GM19397 (cell line): ENCODE measurements around the gene MEF2C.
"Not testable (repeated sequence)": the region's sequence is repeated elsewhere in the genome, so short reads cannot be mapped to it uniquely, and the experiment has no call there.

Experiments
- ATAC-seq: cut with Tn5 transposase; IDR thresholded peaks from one replicate; pipeline ENCODE4 v1.9.1; 2021; ENCODE audit warnings: mild to moderate bottlenecking, moderate library complexity; ENCODE audit not compliant: unreplicated experiment

Gene MEF2C

GRCh38 chr5:88883059-88883835 is at the start of gene MEF2C:
Gene MEF2C (minus strand): TSS chr5:88883184. CDS start chr5:88823788, 59,396 bp downstream.
- peak; percentile 48 for ATAC-seq

- ATAC-seq: no peak
These were observed 49.6 kb upstream of the MEF2C start for GRCh38 chr5:88932541-88932940.

GRCh38 chr5:88930335-88930734 is 47.4 kb upstream of the MEF2C start:
- ATAC-seq: no peak

GRCh38 chr5:88929385-88929784 is 46.4 kb upstream of the MEF2C start:
- ATAC-seq: no peak

- no peak for ATAC-seq
These were observed 43.8 kb upstream of the MEF2C start for GRCh38 chr5:88926774-88927173.

GRCh38 chr5:88925692-88926490 is 42.9 kb upstream of the MEF2C start:
- ATAC-seq: no peak

GRCh38 chr5:88924330-88924657 is 41.3 kb upstream of the MEF2C start:
- no peak for ATAC-seq

- ATAC-seq: no peak
These were observed 40.8 kb upstream of the MEF2C start for GRCh38 chr5:88923623-88924329.

- not testable (repeated sequence) for ATAC-seq
These were observed 29.8 kb upstream of the MEF2C start for GRCh38 chr5:88912743-88913142.

GRCh38 chr5:88911059-88911572 is 28.1 kb upstream of the MEF2C start:
- ATAC-seq: not testable (repeated sequence)

- ATAC-seq: not testable (repeated sequence)
These were observed 21.5 kb upstream of the MEF2C start for GRCh38 chr5:88904478-88904877.

- ATAC-seq: not testable (repeated sequence)
These were observed 21.0 kb upstream of the MEF2C start for GRCh38 chr5:88903966-88904365.

- ATAC-seq: not testable (repeated sequence)
These were observed 18.1 kb upstream of the MEF2C start for GRCh38 chr5:88901077-88901476.

GRCh38 chr5:88899096-88899737 is 16.2 kb upstream of the MEF2C start:
- no peak for ATAC-seq

GRCh38 chr5:88897748-88898147 is 14.8 kb upstream of the MEF2C start:
- ATAC-seq: no peak

GRCh38 chr5:88895681-88896501 is 12.9 kb upstream of the MEF2C start:
- no peak for ATAC-seq

GRCh38 chr5:88892669-88893068 is 9.7 kb upstream of the MEF2C start:
- ATAC-seq: no peak

GRCh38 chr5:88890070-88890781 is 7.2 kb upstream of the MEF2C start:
- no peak for ATAC-seq
